Fibroblast of pulmonary artery (primary cell): ENCODE results near the gene PCAT6.

Source experiments
- DNase-seq: peaks from one replicate; pipeline ENCODE4 v3.0.0-alpha.2; 2010; ENCODE audit warnings: low read depth
- H3K4me3 ChIP-seq: replicated peaks from 2 replicates; pipeline ENCODE4 v1.5.1; 2011; ENCODE audit warnings: low read depth, mild to moderate bottlenecking, control low read depth, low read length, moderate library complexity
- TF ChIP-seq, protein P1 (sequence below): IDR thresholded peaks from 2 replicates; pipeline ENCODE4 v1.5.1; 2011; ENCODE audit warnings: mild to moderate bottlenecking, control low read depth, low read length, inconsistent platforms; ENCODE audit errors: missing control alignments

The PCAT6 gene

DNA sequence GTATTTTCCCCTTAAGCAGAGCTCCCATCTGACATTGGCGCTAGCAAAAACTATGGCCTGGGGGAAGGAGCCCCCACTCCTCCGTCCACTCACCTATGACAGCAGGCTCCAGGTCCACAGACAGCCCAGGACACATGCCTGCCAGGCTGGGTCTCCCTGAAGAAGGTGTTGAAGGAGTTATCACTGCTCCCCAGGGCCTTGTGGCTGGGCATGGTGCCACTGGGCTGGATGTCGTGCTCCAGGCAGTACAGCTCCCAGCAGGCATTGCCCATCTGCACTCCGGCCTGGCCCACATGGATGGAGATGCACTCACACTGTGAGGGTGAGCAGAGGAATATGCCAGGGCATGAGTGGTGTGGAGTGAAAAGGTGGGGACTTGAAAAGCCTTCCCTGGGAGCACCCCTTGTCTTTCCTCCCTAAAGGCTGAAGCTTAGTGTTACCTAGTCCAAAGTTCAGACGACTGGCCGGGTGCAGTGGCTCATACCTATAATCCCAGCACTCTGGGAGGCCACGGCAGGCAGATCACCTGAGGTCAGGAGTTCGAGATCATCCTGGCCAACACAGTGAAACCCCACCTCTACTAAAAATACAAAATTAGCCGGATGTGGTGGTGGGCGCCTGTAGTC, 48.1 kb downstream of the PCAT6 start:
- peak; percentile 53 for DNase-seq
- TF ChIP-seq, protein P1, sequence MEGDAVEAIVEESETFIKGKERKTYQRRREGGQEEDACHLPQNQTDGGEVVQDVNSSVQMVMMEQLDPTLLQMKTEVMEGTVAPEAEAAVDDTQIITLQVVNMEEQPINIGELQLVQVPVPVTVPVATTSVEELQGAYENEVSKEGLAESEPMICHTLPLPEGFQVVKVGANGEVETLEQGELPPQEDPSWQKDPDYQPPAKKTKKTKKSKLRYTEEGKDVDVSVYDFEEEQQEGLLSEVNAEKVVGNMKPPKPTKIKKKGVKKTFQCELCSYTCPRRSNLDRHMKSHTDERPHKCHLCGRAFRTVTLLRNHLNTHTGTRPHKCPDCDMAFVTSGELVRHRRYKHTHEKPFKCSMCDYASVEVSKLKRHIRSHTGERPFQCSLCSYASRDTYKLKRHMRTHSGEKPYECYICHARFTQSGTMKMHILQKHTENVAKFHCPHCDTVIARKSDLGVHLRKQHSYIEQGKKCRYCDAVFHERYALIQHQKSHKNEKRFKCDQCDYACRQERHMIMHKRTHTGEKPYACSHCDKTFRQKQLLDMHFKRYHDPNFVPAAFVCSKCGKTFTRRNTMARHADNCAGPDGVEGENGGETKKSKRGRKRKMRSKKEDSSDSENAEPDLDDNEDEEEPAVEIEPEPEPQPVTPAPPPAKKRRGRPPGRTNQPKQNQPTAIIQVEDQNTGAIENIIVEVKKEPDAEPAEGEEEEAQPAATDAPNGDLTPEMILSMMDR = no peak
- H3K4me3 ChIP-seq = no peak overlapping the region

DNA sequence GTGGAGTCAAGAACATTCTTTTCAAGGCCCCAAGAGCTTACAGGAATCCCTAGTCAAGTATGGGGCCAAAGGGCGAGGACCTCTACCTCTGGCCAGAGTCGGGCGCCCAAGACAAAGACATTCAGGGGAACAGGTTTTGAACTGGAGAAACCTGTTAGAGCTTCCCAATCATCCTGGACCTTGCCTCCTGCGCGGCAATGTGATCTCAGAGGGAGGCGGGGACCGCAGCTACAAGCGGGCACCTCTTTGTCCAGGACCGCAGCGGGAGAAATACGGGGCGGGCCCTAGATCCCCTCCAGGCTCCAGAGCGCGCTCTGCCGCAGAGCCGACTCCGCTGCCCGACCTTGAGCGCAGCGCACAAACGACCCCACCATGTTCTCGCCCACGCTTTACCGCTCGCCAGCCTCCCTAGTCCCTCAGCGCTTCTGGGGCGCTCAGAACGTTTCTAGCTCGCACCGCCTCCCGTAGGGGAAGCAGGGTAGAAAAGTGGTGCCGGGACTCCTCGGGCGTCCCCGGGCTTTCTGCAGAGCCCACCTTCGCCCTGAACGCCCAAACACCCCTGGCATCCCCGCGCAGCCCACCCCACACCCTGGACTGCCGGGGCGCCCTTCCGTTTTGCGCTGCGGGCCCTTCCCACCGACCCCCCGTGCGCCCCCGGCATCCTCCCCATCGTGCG, 50.1 kb downstream of the PCAT6 start:
- peak; percentile 30 for DNase-seq
- peak overlapping the region; percentile 67 for H3K4me3 ChIP-seq
- TF ChIP-seq, protein P1 = no peak
